H1 (cell line): Measurements from ENCODE around the gene GTF2F2. TPM values are rescaled to one million over a fixed set of nuclear protein-coding genes. Genes with fewer than 3 reads are reported as not detected.

ENCODE experiments used
- CTCF ChIA-PET: fragments of 300-600 bp; sonication (Branson Sonifier 250); formaldehyde crosslinking; loops from one replicate; lab custom pipeline; 2021; ENCODE audit not compliant: partially characterized antibody; lab: Charles Lee
- POLR2A ChIA-PET: fragments of 300-600 bp; sonication (Branson Sonifier 250); formaldehyde crosslinking; loops from one replicate; lab custom pipeline; 2021; ENCODE audit warnings: inconsistent platforms; ENCODE audit not compliant: partially characterized antibody; lab: Charles Lee
- DNase-seq, 2 experiments: peaks; one replicate each; pipeline versions ENCODE4 v3.0.0 to v3.0.0-alpha.2; 2010 to 2022; ENCODE audit warnings: low spot score in 2 of 2, low read depth in 1 of 2, mixed read lengths in 1 of 2
- FAIRE-seq: peaks from 2 replicates; lab custom pipeline; 2011; peaks lifted over from hg19 to GRCh38; lab: Jason Lieb, UNC
- H2AFZ ChIP-seq: 2 replicates; pipeline ENCODE4 v1.8.1; 2012; ENCODE audit warnings: low read length, inconsistent platforms
- H2AK5ac ChIP-seq: 2 replicates; pipeline ENCODE4 v1.6.1; 2013; ENCODE audit warnings: low read depth, low read length
- H2BK120ac ChIP-seq: replicated peaks from 2 replicates; pipeline ENCODE3; 2013; ENCODE audit warnings: low read depth, low read length, inconsistent platforms
- H2BK12ac ChIP-seq: 2 replicates; pipeline ENCODE4 v1.6.1; 2013; ENCODE audit warnings: low read depth, low read length
- H2BK15ac ChIP-seq: 2 replicates; pipeline ENCODE4 v1.6.1; 2013; ENCODE audit warnings: low read length
- H2BK20ac ChIP-seq: 2 replicates; pipeline ENCODE4 v1.6.1; 2013; ENCODE audit warnings: low read length
- H2BK5ac ChIP-seq: 2 replicates; pipeline ENCODE4 v1.6.1; 2013; ENCODE audit warnings: low read depth, low read length
- H3K14ac ChIP-seq: 2 replicates; pipeline ENCODE4 v1.6.1; 2013; ENCODE audit warnings: inconsistent platforms; ENCODE audit not compliant: insufficient read length
- H3K18ac ChIP-seq: 2 replicates; pipeline ENCODE4 v1.6.1; 2013; ENCODE audit warnings: low read length; ENCODE audit errors: extremely low read depth
- H3K23ac ChIP-seq: 2 replicates; pipeline ENCODE4 v1.6.1; 2013; ENCODE audit warnings: inconsistent platforms; ENCODE audit not compliant: insufficient read length
- H3K23me2 ChIP-seq: 2 replicates; pipeline ENCODE4 v1.6.1; 2013; ENCODE audit warnings: low read depth, low read length
- H3K27ac ChIP-seq: 2 replicates; pipeline ENCODE4 v1.6.1; 2011; ENCODE audit warnings: low read depth, low read length, inconsistent platforms
- H3K27me3 ChIP-seq, 4 experiments: replicated peaks in 1 of 4; 1 replicate in 1 of 4; 2 replicates in 3 of 4; pipeline versions ENCODE4 v1.6.1 to v1.8.1; 2011 to 2013; ENCODE audit warnings: low read length in 3 of 4, mild to moderate bottlenecking in 3 of 4, inconsistent platforms in 2 of 4, mixed read lengths in 2 of 4, moderate library complexity in 1 of 4; ENCODE audit not compliant: control insufficient read depth in 3 of 4, insufficient read depth in 3 of 4; ENCODE audit errors: extremely low read depth in 1 of 4
- H3K36me3 ChIP-seq, 4 experiments: 2 replicates each; pipeline versions ENCODE4 v1.6.1 to v1.8.1; 2011 to 2013; ENCODE audit warnings: mild to moderate bottlenecking in 4 of 4, low read length in 3 of 4, moderate library complexity in 2 of 4, control low read depth in 1 of 4, inconsistent platforms in 1 of 4; ENCODE audit not compliant: insufficient read depth in 4 of 4, control insufficient read depth in 2 of 4
- H3K4ac ChIP-seq: replicated peaks from 2 replicates; pipeline ENCODE3; 2013; ENCODE audit warnings: low read length, low read depth, mixed read lengths, inconsistent platforms; ENCODE audit not compliant: insufficient read length
- H3K4me1 ChIP-seq, 4 experiments: replicated peaks in 1 of 4; 1 replicate in 1 of 4; 2 replicates in 3 of 4; pipeline versions ENCODE4 v1.6.1 to v1.8.1; 2011 to 2013; ENCODE audit warnings: low read length in 3 of 4, inconsistent platforms in 2 of 4, mixed read lengths in 1 of 4; ENCODE audit not compliant: insufficient read depth in 4 of 4, control insufficient read depth in 3 of 4
- H3K4me2 ChIP-seq, 2 experiments: 2 replicates each; pipeline versions ENCODE4 v1.6.1 to v1.8.1; 2011 to 2013; ENCODE audit warnings: low read depth in 2 of 2, low read length in 2 of 2, control low read depth in 1 of 2, inconsistent platforms in 1 of 2, mild to moderate bottlenecking in 1 of 2; ENCODE audit not compliant: insufficient read depth in 1 of 2
- H3K4me3 ChIP-seq, 4 experiments: fragments of 200-600, 300-600 bp in 1 of 4; sonication (generic), shearing (Covaris generic), sonication (Bioruptor Twin) in 1 of 4; 2 replicates each; pipeline versions ENCODE4 v1.5.1 to v1.8.1; 2011 to 2016; ENCODE audit warnings: low read length in 4 of 4, low read depth in 3 of 4, control low read depth in 2 of 4, inconsistent platforms in 2 of 4, mild to moderate bottlenecking in 2 of 4, mixed read lengths in 1 of 4, moderate library complexity in 1 of 4; ENCODE audit not compliant: insufficient read depth in 2 of 4; ENCODE audit errors: extremely low read depth in 1 of 4
- H3K56ac ChIP-seq: replicated peaks from 2 replicates; pipeline ENCODE3; 2013; ENCODE audit warnings: low read depth, mild to moderate bottlenecking, mixed read lengths, low read length, inconsistent platforms; ENCODE audit not compliant: insufficient read length
- H3K79me1 ChIP-seq: 2 replicates; pipeline ENCODE4 v1.6.1; 2013; ENCODE audit warnings: low read depth, low read length, control low read depth
- H3K79me2 ChIP-seq, 2 experiments: 2 replicates each; pipeline versions ENCODE4 v1.6.1 to v1.8.1; 2012 to 2013; ENCODE audit warnings: low read length in 2 of 2, mild to moderate bottlenecking in 2 of 2, inconsistent platforms in 1 of 2; ENCODE audit not compliant: insufficient read depth in 2 of 2, control insufficient read depth in 1 of 2
- H3K9ac ChIP-seq, 4 experiments: replicated peaks in 1 of 4; 1 replicate in 1 of 4; 2 replicates in 3 of 4; pipeline versions ENCODE4 v1.6.1 to v1.8.1; 2011 to 2013; ENCODE audit warnings: low read depth in 3 of 4, low read length in 3 of 4, control low read depth in 2 of 4, mild to moderate bottlenecking in 2 of 4, moderate library complexity in 2 of 4, inconsistent platforms in 1 of 4; ENCODE audit errors: extremely low read depth in 1 of 4
- H3K9me3 ChIP-seq, 2 experiments: 2 replicates each; pipeline versions ENCODE4 v1.6.1 to v1.8.1; 2012 to 2013; ENCODE audit warnings: mild to moderate bottlenecking in 2 of 2, moderate library complexity in 2 of 2, control low read depth in 1 of 2, inconsistent platforms in 1 of 2, low read depth in 1 of 2, low read length in 1 of 2, mixed read lengths in 1 of 2; ENCODE audit not compliant: insufficient read depth in 2 of 2
- H4K20me1 ChIP-seq, 2 experiments: replicated peaks in 1 of 2; 2 replicates each; pipeline versions ENCODE3 to v1.8.1; 2011 to 2013; ENCODE audit warnings: inconsistent platforms in 2 of 2, low read length in 2 of 2, mild to moderate bottlenecking in 1 of 2; ENCODE audit not compliant: insufficient read depth in 2 of 2, control insufficient read depth in 1 of 2
- H4K5ac ChIP-seq: 2 replicates; pipeline ENCODE4 v1.6.1; 2013; ENCODE audit warnings: low read length, low read depth, mixed read lengths, inconsistent platforms; ENCODE audit not compliant: insufficient read length
- H4K8ac ChIP-seq: 2 replicates; pipeline ENCODE4 v1.8.0; 2013; ENCODE audit warnings: mild to moderate bottlenecking, moderate library complexity, low read length, inconsistent platforms; ENCODE audit not compliant: insufficient read depth; ENCODE audit errors: extremely low read depth
- H4K91ac ChIP-seq: replicated peaks from 2 replicates; pipeline ENCODE3; 2013; ENCODE audit warnings: low read length, mixed read lengths, inconsistent platforms; ENCODE audit not compliant: insufficient read length
- CBX8 ChIP-seq: fragments of 300-800, 300-1000 bp; sonication (generic); IDR thresholded peaks from 2 replicates; pipeline ENCODE4 v1.7.1; 2016; ENCODE audit warnings: low read depth, low read length, borderline replicate concordance
- FOSL1 ChIP-seq: IDR thresholded peaks from 2 replicates; pipeline ENCODE4 v1.6.1; 2011; ENCODE audit warnings: mild to moderate bottlenecking, low read depth, low read length, moderate library complexity; ENCODE audit not compliant: insufficient read depth
- GTF2F1 ChIP-seq: IDR thresholded peaks from 2 replicates; pipeline ENCODE4 v1.6.1; 2012; ENCODE audit warnings: low read depth, low read length, improper control_type of control experiment, borderline replicate concordance
- TCF12 ChIP-seq: IDR thresholded peaks from 2 replicates; pipeline ENCODE4 v1.6.1; 2011; ENCODE audit warnings: low read depth, mild to moderate bottlenecking, low read length
- WGBS, 2 experiments: shearing (Covaris generic) in 1 of 2; methylation state at CpG; one replicate each; pipeline versions ENCODE4 v1.1.6 to v1.1.7; 2013 to 2015; ENCODE audit warnings: low lambda C conversion rate in 2 of 2, mixed read lengths in 2 of 2, inconsistent platforms in 1 of 2, low coverage in 1 of 2, missing lambda C conversion rate in 1 of 2; ENCODE audit not compliant: insufficient replicate concordance in 2 of 2, insufficient coverage in 1 of 2, insufficient read length in 1 of 2; ENCODE audit errors: extremely low coverage in 1 of 2, missing lambda C conversion rate in 1 of 2; 5-methylcytosine and 5-hydroxymethylcytosine counted together
- polyA plus RNA-seq, 7 experiments: library from polyadenylated mRNA; depleted of rRNA in 3 of 7; stranded (reverse) in 5 of 7; unstranded in 2 of 7; fragments of >200 nt in 5 of 7; fragments of 200-250 nt in 2 of 7; gene quantifications; 1 replicate in 5 of 7; 2 replicates in 1 of 7; 4 replicates in 1 of 7; pipeline versions ENCODE4 v1.2.1 to v1.2.3, GENCODE V29; 2011 to 2013; ENCODE audit warnings: missing spikeins in 2 of 7, mixed read lengths in 2 of 7
- total RNA-seq: library from RNA; stranded (reverse); fragmentation: NEBNext Ultra II Directional; extraction: Animal tissue kit (Norgen Biotek cat#: 25700); gene quantifications from 2 replicates; pipeline ENCODE4 v1.2.1, GENCODE V29; 2021

GTF2F2 gene
- total and polyA plus RNA-seq, 2 of the 8 experiments (the other 6 are each of a cell fraction or from before 2014, with no cell fraction given): 10.8 to 31.1 TPM

- Histone ChIP-seq H3K9me3 (no peaks in the 10 kb centered on the region), H2BK20ac (no peak overlapping the region), H2BK5ac (no peak overlapping the region), H3K23me2 (no peaks in the 10 kb centered on the region), H3K27me3 (no peaks in the 10 kb centered on the region), H4K8ac (no peak overlapping the region), H2AFZ (no peak overlapping the region), H3K79me2 (peaks cover 0 to 8% of the 10 kb centered on the region in 2 experiments; a peak in 1 of 4 replicates)
- DNase-seq: no peak
- TF ChIP-seq GTF2F1 (no peak), TCF12 (no peak), CBX8 (no peak), FOSL1 (no peak)
- TF ChIP-seq, all 59 proteins: peak for 0
- POLR2A ChIA-PET: no interaction called here
- WGBS, 2 experiments: 91% methylated on average over 4 of the region's 4 CpGs; no CpG with 5 or more reads in 1 of the 2 experiments
- no peak overlapping the region for H2BK15ac ChIP-seq
- no peak overlapping the region for H3K4ac ChIP-seq
- H2BK120ac ChIP-seq: no peak overlapping the region
- H3K23ac ChIP-seq: no peak overlapping the region
- no peak overlapping the region for H4K91ac ChIP-seq
- FAIRE-seq: no peak
- no peak overlapping the region for H3K27ac ChIP-seq
- CTCF ChIA-PET: no interaction called here
- H3K14ac ChIP-seq: no peak overlapping the region
- H3K4me3 ChIP-seq: no peak overlapping the region
- H3K18ac ChIP-seq: no peak overlapping the region
- H4K5ac ChIP-seq: no peak overlapping the region
- H3K56ac ChIP-seq: no peak overlapping the region
- H2BK12ac ChIP-seq: no peak overlapping the region
- no peak overlapping the region for H3K4me2 ChIP-seq
- no peaks in the 10 kb centered on the region for H4K20me1 ChIP-seq
- no peak overlapping the region for H3K9ac ChIP-seq
- no peak overlapping the region for H2AK5ac ChIP-seq
- H3K36me3 ChIP-seq: no peaks in the 10 kb centered on the region
- peaks cover 0 to 5% (median 4%) of the 10 kb centered on the region in 4 experiments; a peak in 5 of 7 replicates for H3K4me1 ChIP-seq
- H3K79me1 ChIP-seq: no peaks in the 10 kb centered on the region; the same call in 1 of the 2 replicates
Observed at GRCh38 chr13:45220403-45220802, 100.1 kb downstream of the GTF2F2 start.
